ENCODE data around the gene PEX1. TPM values are rescaled to one million over a fixed set of nuclear protein-coding genes. Genes with fewer than 3 reads are reported as not detected.
"Not testable (repeated sequence)": the region's sequence is repeated elsewhere in the genome, so short reads cannot be mapped to it uniquely, and the experiment has no call there.

The PEX1 gene
- total RNA-seq, 1 donor from 2014 or later, result 18.3 TPM

DNA sequence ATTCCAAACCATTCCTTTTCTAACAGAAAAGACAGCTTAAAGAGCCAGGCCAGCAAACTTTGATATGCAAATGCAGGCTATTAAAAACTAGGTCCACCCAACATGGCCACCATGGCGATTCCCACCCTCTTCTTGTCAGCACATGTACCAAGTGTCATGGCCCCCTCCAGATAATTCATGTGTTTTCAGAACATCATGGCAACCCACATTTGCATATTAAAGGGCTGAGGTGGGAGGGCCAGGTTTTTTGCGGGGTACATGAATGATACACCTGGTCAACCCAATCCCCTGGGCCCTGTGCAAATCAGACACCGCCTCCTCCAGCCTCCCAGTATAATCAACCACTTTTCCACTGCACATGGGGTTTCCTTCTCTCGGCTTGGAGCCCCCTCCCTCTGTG, 49.6 kb downstream of the PEX1 start:
- no peak for DNase-seq (ENCODE audit: low read depth)
- no peaks in the 10 kb centered on the region for H3K36me3 ChIP-seq (ENCODE audit: control insufficient read depth, insufficient read depth, low read length)
- H3K27me3 ChIP-seq (ENCODE audit: control insufficient read depth, insufficient read depth, low read length), result no peaks in the 10 kb centered on the region
- H3K4me3 ChIP-seq (ENCODE audit: low read depth, low read length), result no peak overlapping the region
- TF ChIP-seq, protein P1, sequence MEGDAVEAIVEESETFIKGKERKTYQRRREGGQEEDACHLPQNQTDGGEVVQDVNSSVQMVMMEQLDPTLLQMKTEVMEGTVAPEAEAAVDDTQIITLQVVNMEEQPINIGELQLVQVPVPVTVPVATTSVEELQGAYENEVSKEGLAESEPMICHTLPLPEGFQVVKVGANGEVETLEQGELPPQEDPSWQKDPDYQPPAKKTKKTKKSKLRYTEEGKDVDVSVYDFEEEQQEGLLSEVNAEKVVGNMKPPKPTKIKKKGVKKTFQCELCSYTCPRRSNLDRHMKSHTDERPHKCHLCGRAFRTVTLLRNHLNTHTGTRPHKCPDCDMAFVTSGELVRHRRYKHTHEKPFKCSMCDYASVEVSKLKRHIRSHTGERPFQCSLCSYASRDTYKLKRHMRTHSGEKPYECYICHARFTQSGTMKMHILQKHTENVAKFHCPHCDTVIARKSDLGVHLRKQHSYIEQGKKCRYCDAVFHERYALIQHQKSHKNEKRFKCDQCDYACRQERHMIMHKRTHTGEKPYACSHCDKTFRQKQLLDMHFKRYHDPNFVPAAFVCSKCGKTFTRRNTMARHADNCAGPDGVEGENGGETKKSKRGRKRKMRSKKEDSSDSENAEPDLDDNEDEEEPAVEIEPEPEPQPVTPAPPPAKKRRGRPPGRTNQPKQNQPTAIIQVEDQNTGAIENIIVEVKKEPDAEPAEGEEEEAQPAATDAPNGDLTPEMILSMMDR (IDR thresholded peaks at IDR 0.05; ENCODE audit: insufficient read depth, low read length, poor library complexity, severe bottlenecking), result no peak

- DNase-seq (ENCODE audit: low read depth), result no peak
- no peak overlapping the region for H3K4me3 ChIP-seq (ENCODE audit: low read depth, low read length)
- no peaks in the 10 kb centered on the region for H3K36me3 ChIP-seq (ENCODE audit: control insufficient read depth, insufficient read depth, low read length)
- TF ChIP-seq, protein P1 (IDR thresholded peaks at IDR 0.05; ENCODE audit: insufficient read depth, low read length, poor library complexity, severe bottlenecking), result no peak
- H3K27me3 ChIP-seq (ENCODE audit: control insufficient read depth, insufficient read depth, low read length), result no peaks in the 10 kb centered on the region
These were observed 50.2 kb downstream of the PEX1 start for GRCh38 chr7:92478095-92478494.

DNA sequence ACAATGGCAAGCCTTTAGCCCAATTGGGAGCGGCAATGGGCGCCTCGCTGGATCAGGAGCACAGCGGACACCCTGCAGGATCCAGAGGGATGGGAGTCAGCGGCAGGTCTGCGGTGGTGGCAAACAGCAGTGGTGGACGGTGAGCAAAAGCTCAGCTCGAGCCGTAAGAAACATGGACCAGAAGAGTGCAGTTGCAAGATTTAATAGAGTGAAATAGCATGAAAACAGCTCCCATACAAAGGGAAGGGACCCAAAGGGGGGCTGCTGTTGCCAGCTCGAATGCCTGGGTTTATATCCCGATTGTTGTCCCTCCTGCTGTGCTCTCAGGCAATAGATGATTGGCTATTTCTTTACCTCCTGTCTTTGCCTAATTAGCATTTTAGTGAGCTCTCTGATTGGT, 50.6 kb downstream of the PEX1 start, which contains the start of gene ERVW-1:
TSS of gene ERVW-1 (minus strand) at position 266 of the 400 bp plus-strand sequence. CDS start 7,565 bp downstream, outside the sequence.
- DNase-seq (ENCODE audit: low read depth); H3K4me3 ChIP-seq (ENCODE audit: low read depth, low read length); H3K36me3 ChIP-seq (ENCODE audit: control insufficient read depth, insufficient read depth, low read length); H3K27me3 ChIP-seq (ENCODE audit: control insufficient read depth, insufficient read depth, low read length): not testable (repeated sequence)

DNA sequence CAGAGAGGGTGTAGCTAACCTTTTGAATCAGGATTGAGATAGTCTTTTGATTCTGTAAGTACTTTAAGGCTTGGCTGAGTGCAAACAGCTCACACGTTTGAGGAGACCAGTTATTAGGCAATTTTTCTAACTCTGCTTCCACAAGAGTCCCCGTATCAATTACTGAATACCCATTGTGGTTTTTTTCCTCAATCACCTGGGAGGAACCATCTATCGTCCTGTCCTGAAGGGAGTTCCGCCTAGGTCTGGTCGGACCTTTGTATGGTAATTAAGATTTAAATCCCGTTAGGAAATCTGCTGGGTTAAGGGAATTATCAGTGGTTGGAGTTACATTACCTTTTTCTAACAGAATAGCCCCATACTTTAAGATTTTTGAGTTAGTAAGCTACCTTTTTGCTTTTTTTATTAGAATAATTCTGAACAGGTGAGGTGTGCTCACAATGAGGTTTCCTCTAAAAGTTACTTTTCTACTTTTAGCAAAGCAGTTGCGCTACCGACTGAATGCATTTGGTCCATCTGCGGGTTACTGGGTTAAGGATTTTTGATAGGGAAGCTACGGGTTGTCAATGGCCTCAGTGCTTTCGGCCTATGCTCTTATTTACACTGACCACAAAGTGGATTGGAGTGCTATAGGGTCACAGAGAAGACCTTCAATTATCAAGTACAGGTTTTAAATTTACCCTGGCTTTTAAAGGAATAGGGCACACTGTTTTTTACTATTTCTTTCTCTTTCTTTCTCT, 52.3 kb downstream of the PEX1 start:
- H3K4me3 ChIP-seq (ENCODE audit: low read depth, low read length), result not testable (repeated sequence)

GRCh38 chr7:92475261-92475770, 53.0 kb downstream of the PEX1 start:
- DNase-seq (ENCODE audit: low read depth); H3K27me3 ChIP-seq (ENCODE audit: control insufficient read depth, insufficient read depth, low read length); H3K4me3 ChIP-seq (ENCODE audit: low read depth, low read length); H3K36me3 ChIP-seq (ENCODE audit: control insufficient read depth, insufficient read depth, low read length): not testable (repeated sequence)

More for the DNA sequence above, 52.3 kb downstream of the PEX1 start:
- H3K27me3 ChIP-seq (ENCODE audit: control insufficient read depth, insufficient read depth, low read length); H3K36me3 ChIP-seq (ENCODE audit: control insufficient read depth, insufficient read depth, low read length); DNase-seq (ENCODE audit: low read depth): not testable (repeated sequence)

DNA sequence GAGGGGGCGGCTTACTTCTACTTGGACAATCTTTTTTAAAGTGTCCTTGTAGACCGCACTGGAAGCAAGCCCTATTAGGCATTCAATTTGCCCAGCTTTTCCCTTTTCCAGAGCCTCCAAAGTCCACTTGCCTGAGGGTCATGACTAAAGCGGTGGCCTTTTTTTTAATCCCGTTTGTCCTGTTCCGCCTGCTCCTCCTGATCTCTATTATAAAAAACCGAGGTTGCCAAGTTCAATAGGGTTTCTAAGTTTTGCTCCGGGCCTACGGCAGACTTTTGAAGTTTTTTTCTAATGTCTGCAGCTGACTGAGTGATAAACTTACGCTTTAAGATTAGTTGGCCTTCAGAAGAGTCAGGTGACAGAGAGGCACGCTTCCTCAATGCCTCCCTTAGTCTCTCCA, 54.3 kb downstream of the PEX1 start:
- H3K4me3 ChIP-seq (ENCODE audit: low read depth, low read length); DNase-seq (ENCODE audit: low read depth); H3K27me3 ChIP-seq (ENCODE audit: control insufficient read depth, insufficient read depth, low read length); H3K36me3 ChIP-seq (ENCODE audit: control insufficient read depth, insufficient read depth, low read length): not testable (repeated sequence)

- not testable (repeated sequence) for H3K4me3 ChIP-seq (ENCODE audit: low read depth, low read length); DNase-seq (ENCODE audit: low read depth); H3K27me3 ChIP-seq (ENCODE audit: control insufficient read depth, insufficient read depth, low read length); H3K36me3 ChIP-seq (ENCODE audit: control insufficient read depth, insufficient read depth, low read length)
These were observed 59.7 kb downstream of the PEX1 start for GRCh38 chr7:92468589-92468988.

DNA sequence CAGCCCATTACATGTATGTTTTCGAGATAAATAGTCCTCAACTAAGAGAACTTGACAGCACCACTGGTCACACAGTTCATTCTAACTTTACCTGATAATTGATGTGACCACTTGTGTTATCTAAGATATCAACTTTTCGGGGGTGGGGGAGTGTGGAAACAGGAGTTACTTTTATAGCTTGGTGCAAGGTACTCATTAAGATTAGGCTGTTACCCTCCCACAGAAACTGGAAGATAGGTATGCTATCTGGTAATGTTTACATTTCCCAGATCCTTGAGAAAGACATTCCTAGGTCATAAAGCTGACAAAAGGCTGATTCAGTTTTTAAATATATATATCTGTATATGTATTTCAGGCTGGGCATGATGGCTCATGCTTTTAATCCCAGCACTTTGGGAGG, 61.6 kb downstream of the PEX1 start:
- H3K4me3 ChIP-seq (ENCODE audit: low read depth, low read length), result no peak overlapping the region
- no peaks in the 10 kb centered on the region for H3K36me3 ChIP-seq (ENCODE audit: control insufficient read depth, insufficient read depth, low read length)
- TF ChIP-seq, protein P1 (IDR thresholded peaks at IDR 0.05; ENCODE audit: insufficient read depth, low read length, poor library complexity, severe bottlenecking), result no peak
- no peak for DNase-seq (ENCODE audit: low read depth)
- no peaks in the 10 kb centered on the region for H3K27me3 ChIP-seq (ENCODE audit: control insufficient read depth, insufficient read depth, low read length)
